HG02973 (cell line): Measurements from ENCODE around the gene ESPN.

Source experiments
- ATAC-seq: cut with Tn5 transposase; IDR thresholded peaks from one replicate; pipeline ENCODE4 v1.9.1; 2021; ENCODE audit warnings: moderate library complexity; ENCODE audit not compliant: unreplicated experiment

Gene ESPN

DNA sequence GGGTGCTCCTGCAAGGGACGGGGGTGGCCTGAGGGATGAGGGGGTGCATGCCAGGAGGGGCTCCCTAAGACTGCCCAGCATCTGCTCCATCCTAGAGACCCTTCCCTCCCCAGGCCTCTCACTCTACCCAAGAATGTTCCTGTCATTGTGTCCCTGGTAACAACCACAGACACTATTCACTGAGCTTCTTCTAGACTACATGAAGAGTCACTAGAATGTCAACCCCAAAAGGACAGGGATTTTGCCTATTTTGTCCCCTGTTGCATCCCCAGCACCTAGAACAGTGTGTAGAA is 38.5 kb downstream of the ESPN start:
- ATAC-seq: no peak

DNA sequence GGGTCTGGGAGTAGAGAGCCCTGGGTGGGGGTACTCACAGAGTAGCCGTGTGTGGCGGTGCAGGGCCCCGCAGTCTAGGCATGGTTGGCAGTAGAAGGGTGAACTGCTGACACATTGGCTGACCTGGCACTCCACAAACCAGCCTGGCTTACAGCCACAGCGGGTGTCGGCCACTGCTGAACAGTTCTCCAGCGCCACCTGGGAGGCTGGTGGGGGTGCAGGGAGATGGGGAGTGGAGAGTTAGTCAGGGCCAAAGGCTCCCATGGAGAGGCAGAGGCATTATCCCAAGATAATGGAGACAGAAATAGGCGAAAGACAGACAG is 39.9 kb downstream of the ESPN start:
- no peak for ATAC-seq

GRCh38 chr1:6464915-6465314 is 40.3 kb downstream of the ESPN start:
- ATAC-seq: no peak

- no peak for ATAC-seq
Measured at GRCh38 chr1:6465461-6466005, 41.0 kb downstream of the ESPN start.

- no peak for ATAC-seq
Measured at GRCh38 chr1:6466023-6466422, 41.4 kb downstream of the ESPN start, which contains the start of gene TNFRSF25. TNFRSF25 (minus strand) TSS chr1:6466173; CDS start chr1:6466107, 66 bp downstream.

DNA sequence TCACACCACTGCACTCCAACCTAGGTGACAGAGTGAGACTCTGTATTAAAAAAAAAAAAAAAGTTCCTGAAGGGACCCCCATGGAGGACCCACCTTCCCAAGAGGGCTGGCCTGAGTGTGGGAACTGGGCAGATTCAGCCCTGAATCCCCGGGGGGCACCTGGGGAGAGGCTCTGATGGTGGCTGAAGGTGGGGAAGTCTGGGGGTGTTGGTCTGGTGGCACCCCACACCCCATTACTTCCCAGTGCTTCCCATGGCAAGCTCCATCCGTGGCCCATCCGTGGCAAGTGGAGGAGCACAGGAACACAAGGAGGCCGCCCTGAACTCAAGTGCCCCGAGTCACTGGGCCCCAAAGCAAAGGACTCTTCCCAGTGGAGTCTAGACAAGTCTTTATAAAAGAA is 42.2 kb downstream of the ESPN start:
- ATAC-seq: no peak

GRCh38 chr1:6467224-6467623 is 42.6 kb downstream of the ESPN start:
- no peak for ATAC-seq

GRCh38 chr1:6467744-6468688 is 43.4 kb downstream of the ESPN start:
- no peak for ATAC-seq

- no peak for ATAC-seq
Measured at GRCh38 chr1:6468729-6469461, 44.3 kb downstream of the ESPN start.

DNA sequence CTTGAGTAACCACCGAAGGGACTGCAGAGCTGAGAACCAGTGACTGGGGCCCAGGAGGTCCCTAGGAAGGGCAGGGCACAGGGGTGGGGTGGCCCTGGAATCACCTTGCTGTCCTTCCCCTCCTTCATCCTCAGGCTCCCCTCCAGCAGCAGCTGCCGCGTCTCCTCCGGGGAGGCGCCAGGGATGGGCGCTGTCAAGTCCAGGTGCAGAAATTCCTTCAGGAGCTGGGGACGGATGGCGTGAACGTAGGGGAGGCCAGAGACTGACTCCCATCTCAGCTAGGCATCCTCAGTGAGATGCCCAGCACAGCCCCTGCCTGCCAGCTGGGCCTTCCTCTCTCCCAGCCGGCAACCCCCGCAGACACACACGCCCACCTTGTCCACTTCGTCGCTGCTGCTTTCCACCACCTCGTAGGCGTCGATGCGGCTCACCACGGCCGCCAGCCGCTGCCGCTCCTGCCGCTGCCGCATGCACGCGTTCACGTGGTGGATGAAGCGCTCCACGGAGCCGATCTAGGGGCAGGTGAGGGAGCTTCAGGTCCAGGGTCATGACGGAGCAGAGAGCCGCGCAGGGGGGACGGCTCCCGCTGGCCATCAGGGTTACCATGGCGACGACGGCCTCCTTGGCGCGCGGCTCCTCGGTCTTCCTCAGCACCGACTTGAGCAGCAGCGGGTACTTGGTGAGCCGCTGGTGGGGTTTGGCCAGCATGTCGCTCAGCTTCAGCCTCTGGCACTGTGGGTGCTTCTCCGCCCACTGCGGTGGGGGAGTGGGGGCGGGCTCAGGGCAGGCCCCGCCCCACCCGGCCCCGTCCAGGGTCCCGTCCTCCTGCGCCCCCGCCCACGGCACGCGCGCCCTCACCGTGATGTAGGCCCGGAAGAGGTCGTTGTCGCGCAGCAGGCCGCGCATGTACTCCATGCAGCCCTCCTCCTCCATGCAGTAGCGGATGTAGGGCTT is 45.8 kb downstream of the ESPN start:
- ATAC-seq: no peak

- ATAC-seq: no peak
Measured at GRCh38 chr1:6471086-6471969, 46.8 kb downstream of the ESPN start.

GRCh38 chr1:6471970-6472368 is 47.4 kb downstream of the ESPN start:
- ATAC-seq: no peak

- ATAC-seq: no peak
Measured at GRCh38 chr1:6472391-6472790, 47.8 kb downstream of the ESPN start.

DNA sequence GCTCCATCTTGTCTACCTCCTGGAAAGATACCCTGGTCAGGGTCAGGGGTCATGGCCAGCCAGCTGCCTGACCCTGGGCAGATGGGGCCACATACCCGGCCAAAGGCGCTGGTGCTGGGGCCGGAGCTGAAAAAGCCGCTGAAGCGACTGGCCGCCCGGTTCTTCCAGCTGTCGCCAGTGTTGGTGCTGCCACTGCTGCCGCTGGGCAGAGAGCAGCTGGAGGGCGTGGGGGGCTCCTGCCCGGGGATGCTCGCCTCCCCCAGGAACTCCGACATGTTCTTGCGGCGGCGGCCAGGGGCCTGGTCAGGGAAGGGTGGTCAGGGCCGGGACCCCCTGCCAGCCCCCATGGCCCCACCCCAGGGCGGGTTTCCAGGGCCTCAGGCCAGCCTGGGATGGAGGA is 48.6 kb downstream of the ESPN start:
- ATAC-seq: no peak

DNA sequence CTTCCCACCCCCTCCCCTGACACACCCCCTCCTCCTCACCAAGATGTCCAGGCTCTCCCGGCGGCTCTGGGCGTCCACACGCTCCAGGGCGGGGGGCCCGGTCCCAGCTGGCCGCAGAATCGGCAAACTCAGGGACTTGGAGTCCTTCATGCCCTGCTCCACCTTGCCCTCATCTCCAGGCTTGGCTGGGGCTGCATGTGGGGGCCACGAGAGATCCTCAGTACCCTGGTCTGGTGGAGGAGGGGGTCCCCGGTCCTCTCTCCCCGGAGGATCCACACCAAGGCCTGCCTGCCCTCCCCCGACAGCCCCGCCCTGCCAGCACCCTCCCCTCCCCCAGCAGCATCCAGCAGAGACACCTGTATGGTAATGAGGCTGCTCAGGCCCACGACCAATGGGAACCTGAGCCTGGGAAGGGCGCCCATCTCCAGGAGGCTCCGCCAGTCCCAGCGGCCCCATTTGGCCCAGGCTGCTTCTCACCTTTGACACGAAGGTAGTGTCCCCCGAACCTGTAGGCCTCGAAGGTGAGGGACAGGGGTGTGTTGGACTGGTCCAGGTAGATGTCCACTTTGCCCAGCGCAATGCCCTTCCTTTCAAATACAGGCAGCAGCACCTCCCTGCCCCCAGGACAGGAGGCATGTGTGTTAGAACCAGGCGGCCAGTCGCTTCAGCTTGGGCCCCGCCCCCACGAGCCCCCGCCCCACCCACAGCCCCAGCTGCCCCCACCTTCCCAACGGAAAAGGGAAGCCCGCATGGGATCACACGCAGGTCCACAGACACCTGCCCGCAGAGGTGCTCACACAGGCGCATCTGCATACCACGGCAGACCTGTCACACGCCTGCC is 49.6 kb downstream of the ESPN start:
- ATAC-seq: no peak

- no peak for ATAC-seq
Measured at GRCh38 chr1:6474815-6475282, 50.3 kb downstream of the ESPN start.

DNA sequence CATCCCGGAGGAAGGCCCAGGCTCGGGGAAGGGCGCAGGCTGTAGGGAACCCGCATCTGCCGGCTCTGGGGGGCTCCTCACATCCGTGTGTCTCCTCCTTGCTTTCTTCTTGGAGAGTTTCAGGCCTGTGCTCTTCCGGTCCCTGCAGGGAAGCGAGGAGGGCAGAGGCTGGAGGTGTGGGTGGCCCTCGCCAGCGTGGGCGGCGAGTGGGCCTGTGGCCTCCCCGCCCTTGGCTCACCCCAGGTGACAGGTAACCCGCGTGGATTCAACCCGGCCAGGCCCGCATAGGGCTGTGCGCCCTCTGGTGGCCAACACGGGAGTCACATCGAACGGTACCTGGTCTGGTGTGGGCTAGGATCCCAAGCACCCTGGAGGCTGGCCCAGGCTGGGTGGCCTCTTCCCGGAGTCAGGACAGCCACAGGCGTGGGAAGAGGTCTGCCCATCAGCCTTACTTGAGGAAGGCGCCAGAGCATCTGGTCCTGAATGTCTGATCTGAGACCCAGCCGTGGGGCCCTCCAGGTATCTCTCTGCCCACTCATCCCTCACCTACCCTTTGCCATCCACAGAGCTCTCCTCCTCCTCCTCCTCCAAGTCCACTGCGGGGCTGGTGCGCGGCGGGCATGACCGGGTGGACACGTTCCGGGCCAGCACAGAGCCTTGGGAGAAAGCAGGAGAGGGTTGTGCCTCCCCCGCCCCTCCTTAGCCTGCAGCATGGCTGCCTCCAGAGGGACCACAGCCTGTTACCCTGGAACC is 51.0 kb downstream of the ESPN start:
- peak; percentile 67 for ATAC-seq

- ATAC-seq: no peak
Measured at GRCh38 chr1:6476483-6476882, 51.9 kb downstream of the ESPN start.
